Gastroesophageal sphincter (tissue), 3 donors: ENCODE measurements around the gene PDE3B.
A peak's percentile ranks its signal among the peaks of the same experiment; 100 is the strongest.

Experiments
- EP300 ChIP-seq: sonication (generic); formaldehyde crosslinking; IDR thresholded peaks from one replicate; pipeline ENCODE4 v1.6.1; 2017; ENCODE audit warnings: antibody characterized with exemption, mild to moderate bottlenecking
- POLR2A ChIP-seq, 2 donors: fragments of 450-650 bp; IDR thresholded peaks; one replicate each; pipeline ENCODE4 v1.6.1; 2017; ENCODE audit warnings: antibody characterized with exemption in 2 of 2, mild to moderate bottlenecking in 2 of 2, moderate library complexity in 1 of 2
- POLR2AphosphoS5 ChIP-seq: sonication (generic); formaldehyde crosslinking; IDR thresholded peaks from one replicate; pipeline ENCODE4 v1.6.1; 2017; ENCODE audit warnings: antibody characterized with exemption
- TF ChIP-seq, protein P1 (sequence below), 4 experiments: fragments of 200-600 bp in 2 of 4; fragments of 450-650 bp in 2 of 4; sonication (generic) in 1 of 4; IDR thresholded peaks; one replicate each; pipeline ENCODE4 v1.5.1; 2017 to 2019; ENCODE audit warnings: antibody characterized with exemption in 4 of 4, mild to moderate bottlenecking in 2 of 4, moderate library complexity in 2 of 4

GRCh38 chr11:14908214-14908880, 264.7 kb downstream of the PDE3B start:
- TF ChIP-seq, protein P1, sequence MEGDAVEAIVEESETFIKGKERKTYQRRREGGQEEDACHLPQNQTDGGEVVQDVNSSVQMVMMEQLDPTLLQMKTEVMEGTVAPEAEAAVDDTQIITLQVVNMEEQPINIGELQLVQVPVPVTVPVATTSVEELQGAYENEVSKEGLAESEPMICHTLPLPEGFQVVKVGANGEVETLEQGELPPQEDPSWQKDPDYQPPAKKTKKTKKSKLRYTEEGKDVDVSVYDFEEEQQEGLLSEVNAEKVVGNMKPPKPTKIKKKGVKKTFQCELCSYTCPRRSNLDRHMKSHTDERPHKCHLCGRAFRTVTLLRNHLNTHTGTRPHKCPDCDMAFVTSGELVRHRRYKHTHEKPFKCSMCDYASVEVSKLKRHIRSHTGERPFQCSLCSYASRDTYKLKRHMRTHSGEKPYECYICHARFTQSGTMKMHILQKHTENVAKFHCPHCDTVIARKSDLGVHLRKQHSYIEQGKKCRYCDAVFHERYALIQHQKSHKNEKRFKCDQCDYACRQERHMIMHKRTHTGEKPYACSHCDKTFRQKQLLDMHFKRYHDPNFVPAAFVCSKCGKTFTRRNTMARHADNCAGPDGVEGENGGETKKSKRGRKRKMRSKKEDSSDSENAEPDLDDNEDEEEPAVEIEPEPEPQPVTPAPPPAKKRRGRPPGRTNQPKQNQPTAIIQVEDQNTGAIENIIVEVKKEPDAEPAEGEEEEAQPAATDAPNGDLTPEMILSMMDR (IDR thresholded peaks at IDR 0.05), result peak in 3 of 4 experiments; percentile 34 to 58 (median 39)
- TF ChIP-seq POLR2AphosphoS5, result no peak
- no peak for TF ChIP-seq POLR2A (IDR thresholded peaks at IDR 0.05)
- TF ChIP-seq EP300, result no peak
